ENCODE data around the gene CXCR5.

The CXCR5 gene

GRCh38 chr11:118876286-118876685, 7.4 kb upstream of the CXCR5 start:
- no peak for DNase-seq (ENCODE audit: low read depth)

GRCh38 chr11:118877487-118878162, 6.1 kb upstream of the CXCR5 start:
- DNase-seq (ENCODE audit: low read depth) = no peak

- no peak for DNase-seq (ENCODE audit: low read depth)
These were observed 5.5 kb upstream of the CXCR5 start for GRCh38 chr11:118878163-118878563.

GRCh38 chr11:118881228-118881627, 2.5 kb upstream of the CXCR5 start:
- DNase-seq (ENCODE audit: low read depth) = no peak

- DNase-seq (ENCODE audit: low read depth) = no peak
These were observed 1.2 kb upstream of the CXCR5 start for GRCh38 chr11:118882491-118882890.

GRCh38 chr11:118883004-118883367, 706 bp upstream of the CXCR5 start:
- DNase-seq (ENCODE audit: low read depth) = no peak

GRCh38 chr11:118884875-118885274, 1.2 kb downstream of the CXCR5 start:
- no peak for DNase-seq (ENCODE audit: low read depth)

GRCh38 chr11:118885319-118885718, 1.6 kb downstream of the CXCR5 start:
- no peak for DNase-seq (ENCODE audit: low read depth)

GRCh38 chr11:118885831-118886565, 2.3 kb downstream of the CXCR5 start:
- DNase-seq (ENCODE audit: low read depth) = no peak

- DNase-seq (ENCODE audit: low read depth) = no peak
These were observed 3.0 kb downstream of the CXCR5 start for GRCh38 chr11:118886681-118887111.

- no peak for DNase-seq (ENCODE audit: low read depth)
These were observed 3.5 kb downstream of the CXCR5 start for GRCh38 chr11:118887206-118887605.

GRCh38 chr11:118888398-118888797, 4.7 kb downstream of the CXCR5 start:
- DNase-seq (ENCODE audit: low read depth) = no peak

- no peak for DNase-seq (ENCODE audit: low read depth)
These were observed 6.1 kb downstream of the CXCR5 start for GRCh38 chr11:118889797-118890196.

- DNase-seq (ENCODE audit: low read depth) = no peak
These were observed 8.8 kb downstream of the CXCR5 start for GRCh38 chr11:118892514-118892913.

GRCh38 chr11:118892964-118893363, 9.3 kb downstream of the CXCR5 start:
- DNase-seq (ENCODE audit: low read depth) = no peak

GRCh38 chr11:118893662-118894061, 10.0 kb downstream of the CXCR5 start:
- DNase-seq (ENCODE audit: low read depth) = no peak

GRCh38 chr11:118894192-118894591, 10.5 kb downstream of the CXCR5 start:
- DNase-seq (ENCODE audit: low read depth) = no peak

GRCh38 chr11:118895093-118896039, 11.7 kb downstream of the CXCR5 start:
- DNase-seq (ENCODE audit: low read depth) = no peak

GRCh38 chr11:118896472-118896913, 12.8 kb downstream of the CXCR5 start:
- DNase-seq (ENCODE audit: low read depth) = no peak

- no peak for DNase-seq (ENCODE audit: low read depth)
These were observed 13.4 kb downstream of the CXCR5 start for GRCh38 chr11:118896921-118897591.

GRCh38 chr11:118897721-118898310, 14.1 kb downstream of the CXCR5 start:
- DNase-seq (ENCODE audit: low read depth) = no peak

All from non-pigmented ciliary epithelial cell (primary cell).